Nephron progenitor cell (in vitro differentiated cells): ENCODE measurements around the gene LPP.

Experiments used
- DNase-seq: peaks from one replicate; pipeline ENCODE4 v3.0.0; 2021
- H3K27ac Mint-ChIP-seq: 2 replicates; pipeline ENCODE4 v1.8.0; 2021; ENCODE audit warnings: mild to moderate bottlenecking, moderate library complexity, mixed read lengths
- H3K27me3 Mint-ChIP-seq: 2 replicates; pipeline ENCODE4 v1.8.0; 2021; ENCODE audit warnings: mild to moderate bottlenecking, low read depth, mixed read lengths; ENCODE audit not compliant: poor library complexity
- H3K36me3 Mint-ChIP-seq: 2 replicates; pipeline ENCODE4 v1.8.0; 2021; ENCODE audit warnings: low read depth, mixed read lengths
- H3K4me1 Mint-ChIP-seq: 2 replicates; pipeline ENCODE4 v1.8.0; 2021; ENCODE audit warnings: mixed read lengths
- H3K4me3 Mint-ChIP-seq: 2 replicates; pipeline ENCODE4 v1.8.0; 2021; ENCODE audit warnings: mild to moderate bottlenecking, moderate library complexity, mixed read lengths
- H3K9me3 Mint-ChIP-seq: 2 replicates; pipeline ENCODE4 v1.8.0; 2021; ENCODE audit warnings: mild to moderate bottlenecking, moderate library complexity, mixed read lengths
- TF ChIP-seq, protein P1 (sequence below): fragments of 200-600 bp; sonication (generic); IDR thresholded peaks from 2 replicates; pipeline ENCODE4 v1.5.0; 2021; ENCODE audit warnings: antibody characterized with exemption

LPP gene

DNA sequence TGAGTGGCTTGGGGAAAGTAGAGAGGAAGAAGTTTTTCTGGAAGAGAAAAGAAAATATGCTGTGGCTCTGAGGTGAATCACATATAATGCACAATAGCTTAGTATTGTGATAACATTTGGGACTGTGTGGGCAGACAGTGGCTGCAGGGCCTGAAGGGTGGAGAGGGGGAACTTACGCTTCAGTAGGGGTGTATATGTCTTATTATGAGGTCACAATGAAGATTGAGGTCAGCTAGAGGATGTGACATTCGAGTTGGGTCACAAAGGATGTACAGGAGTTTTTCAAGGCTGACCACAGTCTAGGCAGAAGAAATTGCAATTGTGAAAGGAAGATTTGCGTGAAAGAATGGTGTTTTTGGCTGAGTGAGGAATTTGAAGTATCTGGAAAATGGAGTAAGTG, 414.8 kb downstream of the LPP start:
- peaks cover 26% of the 10 kb centered on the region for H3K4me1 Mint-ChIP-seq
- TF ChIP-seq, protein P1, sequence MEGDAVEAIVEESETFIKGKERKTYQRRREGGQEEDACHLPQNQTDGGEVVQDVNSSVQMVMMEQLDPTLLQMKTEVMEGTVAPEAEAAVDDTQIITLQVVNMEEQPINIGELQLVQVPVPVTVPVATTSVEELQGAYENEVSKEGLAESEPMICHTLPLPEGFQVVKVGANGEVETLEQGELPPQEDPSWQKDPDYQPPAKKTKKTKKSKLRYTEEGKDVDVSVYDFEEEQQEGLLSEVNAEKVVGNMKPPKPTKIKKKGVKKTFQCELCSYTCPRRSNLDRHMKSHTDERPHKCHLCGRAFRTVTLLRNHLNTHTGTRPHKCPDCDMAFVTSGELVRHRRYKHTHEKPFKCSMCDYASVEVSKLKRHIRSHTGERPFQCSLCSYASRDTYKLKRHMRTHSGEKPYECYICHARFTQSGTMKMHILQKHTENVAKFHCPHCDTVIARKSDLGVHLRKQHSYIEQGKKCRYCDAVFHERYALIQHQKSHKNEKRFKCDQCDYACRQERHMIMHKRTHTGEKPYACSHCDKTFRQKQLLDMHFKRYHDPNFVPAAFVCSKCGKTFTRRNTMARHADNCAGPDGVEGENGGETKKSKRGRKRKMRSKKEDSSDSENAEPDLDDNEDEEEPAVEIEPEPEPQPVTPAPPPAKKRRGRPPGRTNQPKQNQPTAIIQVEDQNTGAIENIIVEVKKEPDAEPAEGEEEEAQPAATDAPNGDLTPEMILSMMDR = no peak
- DNase-seq = no peak
- H3K27me3 Mint-ChIP-seq = no peaks in the 10 kb centered on the region
- H3K27ac Mint-ChIP-seq = peak overlapping the region; percentile 12
- no peak overlapping the region for H3K4me3 Mint-ChIP-seq
- no peaks in the 10 kb centered on the region for H3K36me3 Mint-ChIP-seq
- no peaks in the 10 kb centered on the region for H3K9me3 Mint-ChIP-seq

DNA sequence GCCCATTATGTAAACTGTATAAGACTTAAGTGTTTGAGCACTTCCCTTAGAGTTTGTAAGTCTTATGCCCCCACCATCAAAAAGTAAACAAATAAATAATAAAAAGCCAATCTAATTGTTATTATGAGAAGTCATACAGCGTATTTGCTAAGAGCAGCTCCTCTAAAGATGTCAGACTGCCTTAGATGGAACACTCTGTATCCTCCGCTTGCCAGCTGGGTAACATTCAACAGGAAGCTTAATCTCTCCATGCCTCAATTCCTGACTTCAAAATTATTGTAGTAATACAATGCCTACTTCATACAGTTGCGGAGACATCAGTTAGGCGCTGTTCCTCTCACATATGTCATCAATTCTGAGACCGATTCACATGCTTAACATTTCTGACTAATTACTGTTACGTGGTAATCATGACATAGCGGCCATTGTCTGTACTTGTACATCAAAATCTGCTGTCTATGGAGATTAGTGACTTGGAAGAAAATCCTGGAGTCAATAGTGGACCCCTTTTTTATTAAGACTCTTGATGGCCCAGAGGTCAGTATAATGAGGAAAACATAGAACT, 417.7 kb downstream of the LPP start:
- no peaks in the 10 kb centered on the region for H3K9me3 Mint-ChIP-seq
- peaks cover 39% of the 10 kb centered on the region for H3K4me1 Mint-ChIP-seq

DNA sequence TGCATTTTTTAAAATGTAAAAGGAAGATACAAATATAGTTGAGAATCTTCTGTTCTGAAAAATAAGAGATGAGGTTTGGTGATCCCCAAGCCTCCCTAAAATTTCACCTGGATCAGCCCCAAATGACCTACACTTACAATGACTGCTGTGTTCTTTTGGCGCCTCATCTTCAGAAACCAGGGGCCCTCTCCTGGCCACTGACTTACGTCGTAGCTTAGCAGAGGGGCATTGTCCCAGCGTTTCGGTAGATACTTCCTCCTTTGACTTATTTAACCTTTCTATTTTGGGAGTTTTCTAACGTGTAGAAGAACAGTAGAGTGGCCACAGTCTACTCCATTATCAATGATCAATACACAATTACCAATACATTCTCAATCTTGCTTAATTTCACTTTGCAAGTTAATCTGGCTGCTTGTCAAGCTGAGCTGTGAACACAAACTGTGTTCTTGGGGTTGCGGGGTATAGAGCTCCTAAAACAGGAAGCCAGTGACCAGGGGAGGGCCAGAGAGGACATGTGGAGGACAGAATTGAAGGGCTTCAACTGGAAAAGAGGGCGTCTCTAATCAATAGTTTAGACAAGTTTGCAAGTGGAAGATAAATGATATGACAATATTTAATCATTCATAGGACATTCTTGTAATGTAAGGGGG, 419.5 kb downstream of the LPP start:
- H3K9me3 Mint-ChIP-seq = no peaks in the 10 kb centered on the region
- H3K36me3 Mint-ChIP-seq = no peaks in the 10 kb centered on the region
- peaks cover 37% of the 10 kb centered on the region for H3K4me1 Mint-ChIP-seq
- H3K27me3 Mint-ChIP-seq = no peaks in the 10 kb centered on the region
- H3K27ac Mint-ChIP-seq = peak overlapping the region; percentile 1
- DNase-seq = no peak
- no peak overlapping the region for H3K4me3 Mint-ChIP-seq
- TF ChIP-seq, protein P1 = no peak

More for the DNA sequence above, 417.7 kb downstream of the LPP start:
- DNase-seq = no peak
- Mint-ChIP-seq H3K27ac (no peak overlapping the region), H3K4me3 (no peak overlapping the region), H3K36me3 (no peaks in the 10 kb centered on the region), H3K27me3 (no peaks in the 10 kb centered on the region)
- TF ChIP-seq, protein P1 = no peak

DNA sequence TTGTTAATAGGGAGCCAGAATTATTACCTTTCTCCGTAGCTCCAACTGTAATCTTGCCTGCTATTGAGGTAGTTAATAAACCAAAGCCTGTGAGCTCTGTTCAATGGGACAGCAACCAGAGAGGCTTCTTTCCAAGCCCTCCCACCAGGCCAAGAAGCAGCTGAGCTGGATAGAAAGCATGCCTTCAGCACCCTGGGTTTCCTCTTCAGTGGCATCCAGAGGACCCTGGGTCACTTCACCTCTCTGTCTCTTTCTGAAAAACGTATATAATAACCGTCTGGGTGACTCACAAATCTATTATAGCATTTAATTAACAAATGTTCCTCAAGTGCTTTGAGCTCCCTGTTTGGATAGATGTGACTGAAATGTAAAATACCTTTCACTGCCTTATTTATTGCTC, 420.0 kb downstream of the LPP start:
- Mint-ChIP-seq H3K36me3 (no peaks in the 10 kb centered on the region), H3K4me3 (no peak overlapping the region), H3K27me3 (no peaks in the 10 kb centered on the region), H3K27ac (no peak overlapping the region), H3K4me1 (peaks cover 32% of the 10 kb centered on the region), H3K9me3 (no peaks in the 10 kb centered on the region)
- DNase-seq = no peak
- TF ChIP-seq, protein P1 = no peak

DNA sequence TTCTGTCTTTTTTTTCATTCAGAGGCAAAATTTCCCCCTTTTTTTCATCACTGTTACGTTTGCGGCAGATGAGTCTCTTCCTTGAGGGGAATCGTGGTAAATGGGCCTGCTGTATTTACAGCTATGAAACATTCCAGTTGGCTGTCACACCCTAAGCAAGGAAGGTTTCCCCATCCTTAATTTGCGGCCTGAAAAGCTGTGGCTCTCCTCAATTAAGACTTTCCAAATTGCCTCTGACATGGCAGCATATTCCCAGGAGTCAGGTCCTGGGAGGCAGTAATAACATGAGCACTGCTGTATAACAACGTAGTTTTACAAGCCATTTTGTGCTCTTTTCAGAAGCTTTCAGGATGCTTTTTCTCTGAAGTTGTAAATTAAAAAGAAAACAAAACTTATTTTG, 420.9 kb downstream of the LPP start:
- peaks cover 27% of the 10 kb centered on the region for H3K4me1 Mint-ChIP-seq
- TF ChIP-seq, protein P1 = no peak
- peak overlapping the region; percentile 47 for H3K27ac Mint-ChIP-seq
- no peaks in the 10 kb centered on the region for H3K36me3 Mint-ChIP-seq
- DNase-seq = no peak
- H3K27me3 Mint-ChIP-seq = no peaks in the 10 kb centered on the region
- no peak overlapping the region for H3K4me3 Mint-ChIP-seq
- H3K9me3 Mint-ChIP-seq = no peaks in the 10 kb centered on the region

DNA sequence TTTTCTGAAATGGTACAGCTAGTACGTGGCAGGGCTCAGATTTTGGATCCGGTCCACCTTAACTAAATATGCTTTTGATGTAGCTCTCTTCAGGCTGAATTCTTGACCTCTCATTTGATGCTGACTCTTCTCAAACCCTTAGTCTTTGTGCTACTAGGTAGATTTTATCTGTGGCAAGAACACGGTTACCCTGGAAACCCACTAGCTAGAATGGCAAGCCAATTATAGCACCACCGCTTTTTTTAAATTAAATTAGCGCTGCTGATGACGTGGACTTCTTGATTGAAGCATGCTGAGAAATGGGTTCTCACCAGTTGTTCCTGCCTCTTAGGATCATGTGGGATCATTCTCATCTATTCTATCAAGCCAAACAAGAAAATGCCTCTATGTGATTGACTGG, 421.5 kb downstream of the LPP start:
- DNase-seq = no peak
- H3K27me3 Mint-ChIP-seq = no peaks in the 10 kb centered on the region
- no peak overlapping the region for H3K4me3 Mint-ChIP-seq
- no peaks in the 10 kb centered on the region for H3K36me3 Mint-ChIP-seq
- peaks cover 21% of the 10 kb centered on the region for H3K4me1 Mint-ChIP-seq
- TF ChIP-seq, protein P1 = no peak
- no peak overlapping the region for H3K27ac Mint-ChIP-seq
- H3K9me3 Mint-ChIP-seq = no peaks in the 10 kb centered on the region
